HG03432 (cell line): Measurements from ENCODE around the gene ZNF268.
"Not testable (repeated sequence)": the region's sequence is repeated elsewhere in the genome, so short reads cannot be mapped to it uniquely, and the experiment has no call there.

ENCODE experiments used
- ATAC-seq: cut with Tn5 transposase; IDR thresholded peaks from one replicate; pipeline ENCODE4 v1.9.1; 2021; ENCODE audit warnings: mild to moderate bottlenecking, moderate library complexity; ENCODE audit not compliant: unreplicated experiment

The ZNF268 gene

DNA sequence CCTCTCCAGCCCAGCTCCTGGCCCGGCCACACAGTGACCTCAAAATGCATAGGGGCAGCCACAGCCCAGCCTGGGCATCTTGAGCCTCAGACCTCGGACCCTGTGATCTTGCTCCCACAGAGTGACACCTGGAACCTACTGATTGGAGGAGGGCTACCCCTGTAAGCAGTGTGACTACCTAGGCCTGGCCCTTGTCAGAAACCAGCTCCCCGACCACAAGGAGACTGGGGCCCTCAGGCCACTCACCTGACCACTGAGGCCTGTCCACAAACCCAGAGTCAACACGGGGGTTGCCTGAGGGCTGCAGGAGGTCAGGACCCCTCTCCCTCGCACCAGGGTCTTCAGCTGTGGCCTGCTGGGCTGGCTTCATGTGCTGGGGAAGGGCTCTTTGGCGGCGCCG, 45.4 kb downstream of the ZNF268 start:
- no peak for ATAC-seq

DNA sequence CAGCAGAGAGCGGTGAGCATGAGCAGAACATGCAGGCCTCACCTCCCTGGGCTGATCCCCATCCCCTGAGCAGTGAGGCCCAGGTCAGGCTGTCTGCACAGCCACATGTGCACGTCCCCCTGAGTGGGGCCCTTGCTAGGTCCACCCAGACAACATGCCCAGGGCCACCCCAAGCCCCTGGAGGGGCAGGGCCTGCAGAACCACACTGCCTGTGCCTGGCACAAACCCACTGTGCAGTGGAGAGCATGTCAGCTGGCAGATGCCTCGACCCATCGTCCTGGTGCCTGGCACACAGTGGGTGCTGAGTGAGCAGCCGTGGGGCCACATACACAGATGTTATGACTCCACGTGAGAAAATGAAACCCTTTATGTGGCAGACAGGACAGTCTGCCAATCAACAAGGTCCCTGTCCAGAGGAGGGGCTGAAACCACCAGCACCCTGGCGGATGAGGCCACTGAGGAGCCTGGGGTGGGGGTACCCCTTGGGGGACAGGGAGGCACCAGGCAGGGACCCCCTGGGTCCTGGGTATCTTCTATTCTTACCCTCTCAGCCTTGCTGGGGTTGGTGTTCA, 46.1 kb downstream of the ZNF268 start:
- no peak for ATAC-seq

- no peak for ATAC-seq
These were observed 49.7 kb downstream of the ZNF268 start for GRCh38 chr12:133231001-133231400.

DNA sequence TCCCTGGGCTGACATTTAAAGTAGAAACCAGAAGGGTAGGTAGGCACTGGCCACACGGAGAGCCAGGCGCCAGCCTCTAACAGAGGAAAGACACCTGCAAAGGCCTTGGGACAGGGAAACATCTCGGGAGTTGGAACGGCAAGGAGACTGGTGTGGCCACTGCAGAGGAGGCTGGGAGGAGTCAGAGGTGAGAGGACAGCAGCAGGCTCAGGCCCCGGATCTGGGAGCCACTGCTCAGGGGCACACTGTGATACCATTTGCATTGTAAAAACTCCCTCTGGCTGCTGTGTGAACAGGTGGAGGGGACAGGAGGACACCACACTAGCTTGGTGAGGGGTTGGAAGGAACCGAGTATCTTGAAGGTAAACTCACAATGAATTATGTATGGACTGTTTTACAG, 51.7 kb downstream of the ZNF268 start:
- no peak for ATAC-seq

- ATAC-seq: no peak
These were observed 52.8 kb downstream of the ZNF268 start for GRCh38 chr12:133233993-133234564.

DNA sequence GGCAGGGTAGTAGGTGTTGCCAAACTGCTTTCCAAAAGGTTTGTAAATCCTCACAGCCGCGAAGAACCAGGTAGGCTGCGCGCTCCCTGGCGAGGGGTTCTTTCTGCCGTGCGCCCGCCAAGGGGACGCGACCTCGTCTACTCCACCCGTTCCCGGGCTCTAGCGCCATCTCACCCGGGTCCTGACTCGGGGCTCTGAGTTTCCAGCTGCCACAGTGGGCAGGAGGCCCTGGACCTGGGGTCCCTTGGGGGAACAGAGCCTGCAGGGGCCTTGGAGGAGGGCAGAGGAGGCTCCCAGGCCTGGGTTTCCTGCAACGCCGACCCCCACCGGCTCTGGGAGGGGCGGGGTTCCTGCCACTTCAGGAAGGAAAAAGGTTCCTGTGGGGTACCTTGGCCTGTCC, 53.7 kb downstream of the ZNF268 start:
- no peak for ATAC-seq

GRCh38 chr12:133235401-133236112, 54.3 kb downstream of the ZNF268 start, which contains the start of gene ANHX:
ANHX (minus strand) TSS chr12:133235877; CDS start chr12:133234356, 1,521 bp downstream.
- ATAC-seq: no peak

- ATAC-seq: no peak
These were observed 54.8 kb downstream of the ZNF268 start for GRCh38 chr12:133236144-133236543.

- ATAC-seq: no peak
These were observed 55.3 kb downstream of the ZNF268 start for GRCh38 chr12:133236556-133236955.

- ATAC-seq: no peak
These were observed 70.4 kb downstream of the ZNF268 start for GRCh38 chr12:133251732-133252131.

GRCh38 chr12:133255833-133256232, 74.5 kb downstream of the ZNF268 start:
- not testable (repeated sequence) for ATAC-seq

DNA sequence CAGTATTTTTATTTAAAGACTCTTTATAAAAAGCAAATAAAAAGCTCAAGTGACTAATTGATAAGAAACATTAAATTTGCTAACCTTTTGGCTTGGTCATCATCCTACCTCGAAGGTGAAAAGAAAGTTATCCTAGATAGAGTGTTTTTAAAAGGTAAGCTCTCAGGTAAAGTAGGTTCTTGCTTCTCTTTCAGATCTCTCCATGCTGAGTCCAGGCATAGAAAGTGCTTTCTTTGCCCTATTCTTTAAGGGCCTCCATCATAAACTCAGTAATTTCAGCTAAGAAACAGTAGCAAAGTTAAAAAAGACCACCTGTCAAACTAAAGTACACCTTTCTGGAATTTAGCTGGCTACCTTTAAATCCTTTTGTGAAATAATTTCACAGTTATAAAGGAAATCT, 75.0 kb downstream of the ZNF268 start:
- no peak for ATAC-seq

DNA sequence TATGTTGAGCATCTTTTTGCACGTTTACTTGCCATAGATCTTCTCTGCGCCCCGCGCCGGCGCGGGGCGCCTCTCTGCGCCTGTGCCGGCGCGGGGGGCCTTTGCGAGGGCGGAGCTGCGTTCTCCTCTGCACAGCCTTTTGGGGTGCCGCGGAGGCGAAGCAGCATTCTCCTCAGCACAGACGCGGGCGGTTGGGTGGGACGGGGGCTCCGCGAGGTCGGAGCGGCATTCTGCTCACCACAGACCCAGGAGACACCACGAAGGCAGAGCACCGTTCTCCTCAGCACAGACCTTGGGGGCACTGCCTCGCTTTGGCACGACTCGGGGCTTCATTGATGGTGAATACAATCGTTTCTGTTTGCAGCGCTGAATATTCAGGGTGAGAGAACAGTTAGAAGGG, 82.9 kb downstream of the ZNF268 start:
- ATAC-seq: no peak
